Measurements from ENCODE around the gene AP4E1. TPM values are rescaled to one million over a fixed set of nuclear protein-coding genes. Genes with fewer than 3 reads are reported as not detected.

Gene AP4E1
- total RNA-seq, 1 donor, result 26.3 TPM

- TF ChIP-seq CTCF (IDR thresholded peaks at IDR 0.05; ENCODE audit: insufficient read depth, low read depth, low read length), result no peak
These were observed 137.5 kb downstream of the AP4E1 start for GRCh38 chr15:51046016-51046415.

GRCh38 chr15:51046799-51047449 lies 138.4 kb downstream of the AP4E1 start:
- no peak overlapping the region for H3K4me3 ChIP-seq (ENCODE audit: low read depth, low read length)
- peak; percentile 47 for DNase-seq (ENCODE audit: low read depth)
- no peak for TF ChIP-seq CTCF (IDR thresholded peaks at IDR 0.05; ENCODE audit: insufficient read depth, low read depth, low read length)

More at GRCh38 chr15:51046016-51046415, 137.5 kb downstream of the AP4E1 start:
- no peak for DNase-seq (ENCODE audit: low read depth)
- no peak overlapping the region for H3K4me3 ChIP-seq (ENCODE audit: low read depth, low read length)

- no peak for TF ChIP-seq CTCF (IDR thresholded peaks at IDR 0.05; ENCODE audit: insufficient read depth, low read depth, low read length)
- H3K4me3 ChIP-seq (ENCODE audit: low read depth, low read length), result no peak overlapping the region
- DNase-seq (ENCODE audit: low read depth), result no peak
These were observed 139.8 kb downstream of the AP4E1 start for GRCh38 chr15:51048308-51048707.

- H3K4me3 ChIP-seq (ENCODE audit: low read depth, low read length), result no peak overlapping the region
- no peak for DNase-seq (ENCODE audit: low read depth)
- TF ChIP-seq CTCF (IDR thresholded peaks at IDR 0.05; ENCODE audit: insufficient read depth, low read depth, low read length), result no peak
These were observed 140.6 kb downstream of the AP4E1 start for GRCh38 chr15:51049081-51049480.

- H3K4me3 ChIP-seq (ENCODE audit: low read depth, low read length), result no peak overlapping the region
- DNase-seq (ENCODE audit: low read depth), result no peak
- no peak for TF ChIP-seq CTCF (IDR thresholded peaks at IDR 0.05; ENCODE audit: insufficient read depth, low read depth, low read length)
These were observed 143.3 kb downstream of the AP4E1 start for GRCh38 chr15:51051776-51052175.

GRCh38 chr15:51053571-51053970 lies 145.1 kb downstream of the AP4E1 start:
- DNase-seq (ENCODE audit: low read depth), result no peak

More at GRCh38 chr15:51053571-51053970, 145.1 kb downstream of the AP4E1 start:
- no peak overlapping the region for H3K4me3 ChIP-seq (ENCODE audit: low read depth, low read length)
- no peak for TF ChIP-seq CTCF (IDR thresholded peaks at IDR 0.05; ENCODE audit: insufficient read depth, low read depth, low read length)

All from fibroblast of villous mesenchyme (primary cell).